DND-41 (cell line): ENCODE measurements around the gene HMGN3.

Source experiments
- ATAC-seq: fragments of 200-7000 bp; cut with Tn5 transposase; 3 replicates; pipeline ENCODE4 v1.9.1; 2021; ENCODE audit warnings: low read depth; ENCODE audit not compliant: insufficient read depth
- DNase-seq: peaks from one replicate; pipeline ENCODE4 v3.0.0-alpha.2; 2020
- H2AFZ ChIP-seq: 2 replicates; pipeline ENCODE4 v1.6.0; 2012; ENCODE audit warnings: low read depth, low read length
- H3K27ac ChIP-seq: 2 replicates; pipeline ENCODE4 v1.5.1; 2012; ENCODE audit warnings: low read length, inconsistent platforms
- H3K27me3 ChIP-seq: fragments of 200-600 bp; sonication (generic); 2 replicates; pipeline ENCODE4 v1.6.0; 2012; ENCODE audit warnings: low read length, mild to moderate bottlenecking, inconsistent platforms; ENCODE audit not compliant: insufficient read depth, poor library complexity
- H3K36me3 ChIP-seq: 2 replicates; pipeline ENCODE4 v1.5.1; 2012; ENCODE audit warnings: low read length, inconsistent platforms; ENCODE audit not compliant: insufficient read depth
- H3K4me1 ChIP-seq: 2 replicates; pipeline ENCODE4 v1.5.1; 2012; ENCODE audit warnings: mild to moderate bottlenecking, low read length; ENCODE audit not compliant: insufficient read depth
- H3K4me2 ChIP-seq: 2 replicates; pipeline ENCODE4 v1.6.0; 2012; ENCODE audit warnings: mild to moderate bottlenecking, moderate library complexity, low read length, inconsistent platforms; ENCODE audit not compliant: insufficient read depth
- H3K4me3 ChIP-seq, 2 experiments: fragments of 200-600 bp in 1 of 2; shearing (Covaris generic) in 1 of 2; 2 replicates each; pipeline ENCODE4 v1.5.1; 2012 to 2016; ENCODE audit warnings: inconsistent platforms in 2 of 2, low read length in 2 of 2, mild to moderate bottlenecking in 2 of 2, low read depth in 1 of 2, moderate library complexity in 1 of 2
- H3K79me2 ChIP-seq: 2 replicates; pipeline ENCODE4 v1.6.0; 2012; ENCODE audit warnings: low read length, inconsistent platforms; ENCODE audit not compliant: insufficient read depth
- H3K9ac ChIP-seq: 2 replicates; pipeline ENCODE4 v1.6.0; 2012; ENCODE audit warnings: low read depth, mild to moderate bottlenecking, inconsistent platforms, low read length, moderate library complexity
- H3K9me3 ChIP-seq: 2 replicates; pipeline ENCODE4 v1.5.1; 2012; ENCODE audit warnings: low read length, moderate library complexity, mild to moderate bottlenecking, inconsistent platforms; ENCODE audit not compliant: insufficient read depth, severe bottlenecking
- H4K20me1 ChIP-seq: 2 replicates; pipeline ENCODE4 v1.6.0; 2012; ENCODE audit warnings: low read length; ENCODE audit not compliant: insufficient read depth
- CTCF ChIP-seq: IDR thresholded peaks from 2 replicates; pipeline ENCODE4 v1.5.1; 2012; ENCODE audit warnings: borderline replicate concordance, low read length, moderate library complexity, mild to moderate bottlenecking; ENCODE audit not compliant: poor library complexity, severe bottlenecking; ENCODE audit errors: extremely low read depth
- EZH2 ChIP-seq: IDR thresholded peaks from 3 replicates; pipeline ENCODE4 v1.6.1; 2012; ENCODE audit warnings: borderline replicate concordance, low read depth, mild to moderate bottlenecking, moderate library complexity, low read length, inconsistent platforms; ENCODE audit not compliant: severe bottlenecking

Gene HMGN3

GRCh38 chr6:79241228-79241627 is 6.7 kb upstream of the HMGN3 start:
- Histone ChIP-seq H3K4me3 (no peak overlapping the region), H2AFZ (no peak overlapping the region), H3K27me3 (no peaks in the 10 kb centered on the region), H4K20me1 (no peaks in the 10 kb centered on the region), H3K9ac (no peak overlapping the region), H3K4me2 (no peak overlapping the region), H3K36me3 (no peaks in the 10 kb centered on the region), H3K4me1 (no peaks in the 10 kb centered on the region), H3K27ac (no peak overlapping the region), H3K79me2 (no peaks in the 10 kb centered on the region), H3K9me3 (no peaks in the 10 kb centered on the region)
- DNase-seq (no peak), ATAC-seq (no peak)
- TF ChIP-seq EZH2: no peak
- no peak for TF ChIP-seq CTCF

- Histone ChIP-seq H3K4me2 (no peak overlapping the region), H3K36me3 (no peaks in the 10 kb centered on the region), H3K9me3 (no peaks in the 10 kb centered on the region), H3K4me1 (no peaks in the 10 kb centered on the region), H2AFZ (no peak overlapping the region), H4K20me1 (no peaks in the 10 kb centered on the region), H3K27me3 (no peaks in the 10 kb centered on the region), H3K79me2 (no peaks in the 10 kb centered on the region), H3K4me3 (no peak overlapping the region), H3K27ac (no peak overlapping the region), H3K9ac (no peak overlapping the region)
- ATAC-seq (no peak), DNase-seq (no peak)
- TF ChIP-seq EZH2 (no peak), CTCF (no peak)
Measured at GRCh38 chr6:79240509-79240908, 6.0 kb upstream of the HMGN3 start.

- Histone ChIP-seq H3K4me3 (no peak overlapping the region), H3K36me3 (no peaks in the 10 kb centered on the region), H3K79me2 (no peaks in the 10 kb centered on the region), H3K4me1 (peaks cover 8% of the 10 kb centered on the region), H3K9me3 (no peaks in the 10 kb centered on the region), H3K27me3 (no peaks in the 10 kb centered on the region), H3K4me2 (no peak overlapping the region), H3K9ac (no peak overlapping the region), H2AFZ (no peak overlapping the region), H4K20me1 (no peaks in the 10 kb centered on the region), H3K27ac (no peak overlapping the region)
- no peak for ATAC-seq
- DNase-seq: no peak
- no peak for TF ChIP-seq CTCF
- no peak for TF ChIP-seq EZH2
Measured at GRCh38 chr6:79239536-79240168, 5.2 kb upstream of the HMGN3 start.

GRCh38 chr6:79238919-79239318 is 4.4 kb upstream of the HMGN3 start:
- TF ChIP-seq EZH2 (no peak), CTCF (no peak)
- Histone ChIP-seq H4K20me1 (no peaks in the 10 kb centered on the region), H3K4me2 (no peak overlapping the region)

More at GRCh38 chr6:79238919-79239318, 4.4 kb upstream of the HMGN3 start:
- DNase-seq (no peak), ATAC-seq (no peak)
- H3K27ac ChIP-seq: no peak overlapping the region
- peaks cover 9% of the 10 kb centered on the region for H3K4me1 ChIP-seq
- no peak overlapping the region for H3K4me3 ChIP-seq
- H2AFZ ChIP-seq: no peak overlapping the region
- H3K79me2 ChIP-seq: peaks cover 4% of the 10 kb centered on the region
- no peaks in the 10 kb centered on the region for H3K9me3 ChIP-seq
- H3K27me3 ChIP-seq: no peaks in the 10 kb centered on the region
- H3K9ac ChIP-seq: no peak overlapping the region
- no peaks in the 10 kb centered on the region for H3K36me3 ChIP-seq
